Measurements from ENCODE around the gene TMEM132D.

DNA sequence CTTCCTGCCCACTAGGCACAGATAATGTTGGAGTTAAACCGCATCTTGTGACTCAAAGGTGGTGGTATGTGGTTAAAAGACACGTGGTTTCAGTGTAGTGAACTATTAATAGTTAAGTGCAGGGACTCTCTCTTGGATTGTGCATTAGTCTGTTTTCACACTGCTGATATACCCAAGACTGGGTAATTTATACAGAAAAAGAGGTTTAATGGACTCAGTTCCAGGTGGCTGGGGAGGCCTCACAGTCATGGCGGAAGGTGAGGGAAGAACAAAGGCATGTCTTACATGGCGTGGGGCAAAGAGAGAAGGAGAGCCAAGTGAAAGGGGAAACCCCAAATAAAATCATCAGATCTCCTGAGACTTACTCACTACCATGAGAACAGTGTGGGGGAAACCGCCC is 688.3 kb downstream of the TMEM132D start:
- TF ChIP-seq, protein P1, sequence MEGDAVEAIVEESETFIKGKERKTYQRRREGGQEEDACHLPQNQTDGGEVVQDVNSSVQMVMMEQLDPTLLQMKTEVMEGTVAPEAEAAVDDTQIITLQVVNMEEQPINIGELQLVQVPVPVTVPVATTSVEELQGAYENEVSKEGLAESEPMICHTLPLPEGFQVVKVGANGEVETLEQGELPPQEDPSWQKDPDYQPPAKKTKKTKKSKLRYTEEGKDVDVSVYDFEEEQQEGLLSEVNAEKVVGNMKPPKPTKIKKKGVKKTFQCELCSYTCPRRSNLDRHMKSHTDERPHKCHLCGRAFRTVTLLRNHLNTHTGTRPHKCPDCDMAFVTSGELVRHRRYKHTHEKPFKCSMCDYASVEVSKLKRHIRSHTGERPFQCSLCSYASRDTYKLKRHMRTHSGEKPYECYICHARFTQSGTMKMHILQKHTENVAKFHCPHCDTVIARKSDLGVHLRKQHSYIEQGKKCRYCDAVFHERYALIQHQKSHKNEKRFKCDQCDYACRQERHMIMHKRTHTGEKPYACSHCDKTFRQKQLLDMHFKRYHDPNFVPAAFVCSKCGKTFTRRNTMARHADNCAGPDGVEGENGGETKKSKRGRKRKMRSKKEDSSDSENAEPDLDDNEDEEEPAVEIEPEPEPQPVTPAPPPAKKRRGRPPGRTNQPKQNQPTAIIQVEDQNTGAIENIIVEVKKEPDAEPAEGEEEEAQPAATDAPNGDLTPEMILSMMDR (IDR thresholded peaks at IDR 0.05; ENCODE audit: extremely low read depth in 1 of 2, insufficient read depth in 1 of 2, low read depth in 1 of 2, low read length in 2 of 2) = no peak
- no peak for TF ChIP-seq POLR2A (IDR thresholded peaks at IDR 0.05; ENCODE audit: low read depth, low read length)
- no peak for TF ChIP-seq EZH2 (IDR thresholded peaks at IDR 0.05; ENCODE audit: borderline replicate concordance, low read depth, low read length, severe bottlenecking)
- TF ChIP-seq MYC (IDR thresholded peaks at IDR 0.05; ENCODE audit: low read depth, low read length) = no peak
- no peak for TF ChIP-seq POLR2AphosphoS5 (IDR thresholded peaks at IDR 0.05; ENCODE audit: insufficient read depth, low read depth, low read length)
- TF ChIP-seq JUN (IDR thresholded peaks at IDR 0.05; ENCODE audit: borderline replicate concordance, insufficient read depth, insufficient read length, low read depth) = no peak
- TF ChIP-seq MAX (IDR thresholded peaks at IDR 0.05; ENCODE audit: insufficient read depth, insufficient read length) = no peak
- no peak for TF ChIP-seq FOS (IDR thresholded peaks at IDR 0.05; ENCODE audit: borderline replicate concordance, insufficient read depth, low read length)
- TF ChIP-seq GATA2 (IDR thresholded peaks at IDR 0.05; ENCODE audit: insufficient read depth, insufficient read length, low read depth, low read length) = no peak
